Sigmoid colon (tissue), 7 donors: ENCODE data around the gene MRM2. TPM values are rescaled to one million over a fixed set of nuclear protein-coding genes. Genes with fewer than 3 reads are reported as not detected.

Experiments
- DNase-seq: peaks from one replicate; pipeline ENCODE4 v3.0.0-alpha.2; 2019
- H3K27ac ChIP-seq, 4 donors: fragments of 200-600 bp; sonication (generic); one replicate each; pipeline ENCODE4 v1.5.1; 2016 to 2019; ENCODE audit warnings: mild to moderate bottlenecking in 1 of 4
- H3K27me3 ChIP-seq, 3 donors: fragments of 200-600 bp; sonication (generic); one replicate each; pipeline ENCODE4 v1.5.1; 2019; ENCODE audit warnings: mild to moderate bottlenecking in 1 of 3
- H3K36me3 ChIP-seq, 4 donors: fragments of 200-600 bp; sonication (generic); one replicate each; pipeline ENCODE4 v1.5.1; 2016 to 2019
- H3K4me1 ChIP-seq, 4 donors: fragments of 200-600 bp; sonication (generic); one replicate each; pipeline ENCODE4 v1.5.1; 2017 to 2019
- H3K4me3 ChIP-seq, 4 donors: fragments of 200-600 bp; sonication (generic); one replicate each; pipeline ENCODE4 v1.5.1; 2017 to 2019; ENCODE audit warnings: mild to moderate bottlenecking in 2 of 4, moderate library complexity in 1 of 4
- H3K9me3 ChIP-seq, 4 donors: fragments of 200-600 bp in 3 of 4; sonication (generic) in 3 of 4; one replicate each; pipeline versions ENCODE4 v1.5.1 to v1.6.1; 2013 to 2019
- EP300 ChIP-seq, 4 donors: sonication (generic); formaldehyde crosslinking; IDR thresholded peaks; one replicate each; pipeline ENCODE4 v1.6.1; 2017; ENCODE audit warnings: antibody characterized with exemption in 4 of 4
- POLR2A ChIP-seq, 2 donors: fragments of 450-650 bp; IDR thresholded peaks; one replicate each; pipeline ENCODE4 v1.6.1; 2016; ENCODE audit warnings: antibody characterized with exemption in 2 of 2, mild to moderate bottlenecking in 2 of 2, moderate library complexity in 2 of 2
- POLR2AphosphoS5 ChIP-seq, 4 donors: sonication (generic); formaldehyde crosslinking; IDR thresholded peaks; one replicate each; pipeline ENCODE4 v1.6.1; 2017; ENCODE audit warnings: antibody characterized with exemption in 4 of 4
- WGBS, 2 donors: extraction: QIAGEN DNeasy Blood & Tissue Kit; methylation state at CpG; one replicate each; pipeline ENCODE4 v1.1.7; 2013; 5-methylcytosine and 5-hydroxymethylcytosine counted together
- intact Hi-C: fragments of 100-400 bp; cut with DNase I; formaldehyde crosslinking; loops from one replicate; pipeline ENCODE4 v1.15.1; 2023
- polyA plus RNA-seq, 3 donors: library from polyadenylated mRNA; stranded (reverse); fragments of 200-250 nt; gene quantifications; one replicate each; pipeline ENCODE4 v1.2.3, GENCODE V29; 2013
- total RNA-seq, 4 donors: library from RNA; depleted of rRNA; stranded (reverse); fragments of >200 nt; gene quantifications; one replicate each; pipeline ENCODE4 v1.1.0, GENCODE V29; 2016
- TF ChIP-seq, protein P1 (sequence below), 4 experiments: fragments of 450-650 bp in 3 of 4; fragments of 200-600 bp in 1 of 4; IDR thresholded peaks; one replicate each; pipeline ENCODE4 v1.5.1; 2016 to 2019; ENCODE audit warnings: antibody characterized with exemption in 4 of 4, mild to moderate bottlenecking in 3 of 4, moderate library complexity in 2 of 4
- donor health status: healthy with polysubstance abuse.
- donor health status: Bipolar disorder and iron deficiency.
- donor health status: healthy.

MRM2 gene
- total and polyA plus RNA-seq, 7 donors, result 12.6 to 25.0 (median 18.5) TPM

GRCh38 chr7:2186166-2186565, 55.8 kb downstream of the MRM2 start:
- H3K4me3 ChIP-seq, result no peak overlapping the region
- intact Hi-C loops, result no loop called here
- no peaks in the 10 kb centered on the region for H3K4me1 ChIP-seq
- H3K9me3 ChIP-seq, result no peaks in the 10 kb centered on the region
- no peaks in the 10 kb centered on the region for H3K36me3 ChIP-seq
- TF ChIP-seq POLR2AphosphoS5 (IDR thresholded peaks at IDR 0.05) (no peak), EP300 (IDR thresholded peaks at IDR 0.05) (no peak)
- no peak for DNase-seq
- no peaks in the 10 kb centered on the region for H3K27me3 ChIP-seq
- 80 to 85% methylated on average over 4 of the region's 4 CpGs for whole genome bisulfite sequencing, 2 donors
- H3K27ac ChIP-seq, result no peak overlapping the region

GRCh38 chr7:2185715-2186114, 56.3 kb downstream of the MRM2 start:
- Histone ChIP-seq H3K27ac (no peak overlapping the region), H3K4me3 (no peak overlapping the region), H3K4me1 (no peaks in the 10 kb centered on the region), H3K36me3 (no peaks in the 10 kb centered on the region), H3K9me3 (no peaks in the 10 kb centered on the region), H3K27me3 (no peaks in the 10 kb centered on the region)
- no peak for DNase-seq
- intact Hi-C loops, result no loop called here
- WGBS, 2 donors, result 98% methylated on average over 8 of the region's 8 CpGs
- TF ChIP-seq POLR2A (IDR thresholded peaks at IDR 0.05) (no peak), EP300 (IDR thresholded peaks at IDR 0.05) (no peak)
- TF ChIP-seq, protein P1, sequence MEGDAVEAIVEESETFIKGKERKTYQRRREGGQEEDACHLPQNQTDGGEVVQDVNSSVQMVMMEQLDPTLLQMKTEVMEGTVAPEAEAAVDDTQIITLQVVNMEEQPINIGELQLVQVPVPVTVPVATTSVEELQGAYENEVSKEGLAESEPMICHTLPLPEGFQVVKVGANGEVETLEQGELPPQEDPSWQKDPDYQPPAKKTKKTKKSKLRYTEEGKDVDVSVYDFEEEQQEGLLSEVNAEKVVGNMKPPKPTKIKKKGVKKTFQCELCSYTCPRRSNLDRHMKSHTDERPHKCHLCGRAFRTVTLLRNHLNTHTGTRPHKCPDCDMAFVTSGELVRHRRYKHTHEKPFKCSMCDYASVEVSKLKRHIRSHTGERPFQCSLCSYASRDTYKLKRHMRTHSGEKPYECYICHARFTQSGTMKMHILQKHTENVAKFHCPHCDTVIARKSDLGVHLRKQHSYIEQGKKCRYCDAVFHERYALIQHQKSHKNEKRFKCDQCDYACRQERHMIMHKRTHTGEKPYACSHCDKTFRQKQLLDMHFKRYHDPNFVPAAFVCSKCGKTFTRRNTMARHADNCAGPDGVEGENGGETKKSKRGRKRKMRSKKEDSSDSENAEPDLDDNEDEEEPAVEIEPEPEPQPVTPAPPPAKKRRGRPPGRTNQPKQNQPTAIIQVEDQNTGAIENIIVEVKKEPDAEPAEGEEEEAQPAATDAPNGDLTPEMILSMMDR (IDR thresholded peaks at IDR 0.05), result no peak

Other genes starting within 250 kb of the MRM2 start
- 10 to 100 TPM; 12.1 to 30.5 (median 21.4) TPM for gene MAD1L1, start 9.3 kb downstream of the MRM2 start, total RNA-seq
- gene MAD1L1, start 9.3 kb downstream of the MRM2 start, polyA plus RNA-seq, result 10 to 100 TPM; 10.2 to 38.4 (median 14.6) TPM
- 10 to 100 TPM; 13.3 to 31.7 (median 26.9) TPM for gene NUDT1, start within 50 bp of the MRM2 start, total RNA-seq
- gene NUDT1, start within 50 bp of the MRM2 start, polyA plus RNA-seq, result 10 to 100 TPM; 21.7 to 46.9 (median 30.0) TPM
- gene SNX8, start 72.2 kb upstream of the MRM2 start, total RNA-seq, result 10 to 100 TPM in 2 of 4 donors, 1 to 10 TPM in 2; 5.3 to 14.0 (median 8.5) TPM
- 10 to 100 TPM in 2 of 3 donors, 1 to 10 TPM in 1; 7.2 to 23.1 (median 10.2) TPM for gene SNX8, start 72.2 kb upstream of the MRM2 start, polyA plus RNA-seq
- 100 to 1,000 TPM in 2 of 4 donors, 10 to 100 TPM in 2; 89.2 to 125 (median 103) TPM for gene EIF3B, start 112.6 kb upstream of the MRM2 start, total RNA-seq
- gene EIF3B, start 112.6 kb upstream of the MRM2 start, polyA plus RNA-seq, result 100 to 1,000 TPM in 1 of 3 donors, 10 to 100 TPM in 2; 37.9 to 107 (median 47.4) TPM
- 10 to 100 TPM in 3 of 4 donors, 1 to 10 TPM in 1; 7.5 to 10.9 (median 10.4) TPM for gene CHST12, start 161.4 kb upstream of the MRM2 start, total RNA-seq
- gene CHST12, start 161.4 kb upstream of the MRM2 start, polyA plus RNA-seq, result 10 to 100 TPM in 1 of 3 donors, 1 to 10 TPM in 2; 1.2 to 11.9 (median 3.2) TPM
- gene GRIFIN, start 234.2 kb upstream of the MRM2 start, total RNA-seq, result not detected
- gene GRIFIN, start 234.2 kb upstream of the MRM2 start, polyA plus RNA-seq, result not detected